Frontal cortex (tissue), 4 donors: ENCODE measurements around the gene ZHX3. TPM values are rescaled to one million over a fixed set of nuclear protein-coding genes. Genes with fewer than 3 reads are reported as not detected.
A peak's percentile ranks its signal among the peaks of the same experiment; 100 is the strongest.

Experiments used
- DNase-seq, 2 donors: peaks; one replicate each; pipeline ENCODE4 v3.0.0; 2012; ENCODE audit warnings: low spot score in 2 of 2
- FAIRE-seq: peaks from 2 replicates; lab custom pipeline; 2012; peaks lifted over from hg19 to GRCh38; lab: Jason Lieb, UNC
- total RNA-seq: library from RNA; depleted of rRNA; stranded (reverse); fragments of >200 nt; gene quantifications from one replicate; pipeline ENCODE4 v1.2.3, GENCODE V29; 2014
- donor health status: control.
- donor health status: control.
- donor health status: control.

The ZHX3 gene
- total RNA-seq, 1 donor from 2014 or later: 14.3 TPM

- DNase-seq: no peak
- no peak for FAIRE-seq
Observed at GRCh38 chr20:41356951-41357350, 39.4 kb upstream of the ZHX3 start.

- DNase-seq (no peak), FAIRE-seq (no peak)
Observed at GRCh38 chr20:41355598-41356203, 38.2 kb upstream of the ZHX3 start.

- DNase-seq: no peak
- FAIRE-seq: no peak
Observed at GRCh38 chr20:41355192-41355591, 37.7 kb upstream of the ZHX3 start.

- no peak for FAIRE-seq
Observed at GRCh38 chr20:41353530-41353929, 36.0 kb upstream of the ZHX3 start.

GRCh38 chr20:41352666-41353065 is 35.1 kb upstream of the ZHX3 start:
- no peak for FAIRE-seq
- DNase-seq: no peak

More at GRCh38 chr20:41353530-41353929, 36.0 kb upstream of the ZHX3 start:
- DNase-seq: no peak

GRCh38 chr20:41352106-41352505 is 34.6 kb upstream of the ZHX3 start:
- FAIRE-seq: no peak
- DNase-seq: no peak

- DNase-seq: no peak
- FAIRE-seq: no peak
Observed at GRCh38 chr20:41350408-41350962, 33.0 kb upstream of the ZHX3 start.

- FAIRE-seq (no peak), DNase-seq (no peak)
Observed at GRCh38 chr20:41349943-41350342, 32.4 kb upstream of the ZHX3 start.

GRCh38 chr20:41349266-41349665 is 31.7 kb upstream of the ZHX3 start:
- DNase-seq (no peak), FAIRE-seq (no peak)

- FAIRE-seq (no peak), DNase-seq (no peak)
Observed at GRCh38 chr20:41348430-41349172, 31.1 kb upstream of the ZHX3 start.

- no peak for FAIRE-seq
- no peak for DNase-seq
Observed at GRCh38 chr20:41347523-41348429, 30.2 kb upstream of the ZHX3 start.

GRCh38 chr20:41345729-41346067 is 28.2 kb upstream of the ZHX3 start:
- FAIRE-seq (no peak), DNase-seq (no peak)

- FAIRE-seq (no peak), DNase-seq (no peak)
Observed at GRCh38 chr20:41344938-41345728, 27.6 kb upstream of the ZHX3 start.

- no peak for DNase-seq
- FAIRE-seq: no peak
Observed at GRCh38 chr20:41344477-41344876, 26.9 kb upstream of the ZHX3 start.

- FAIRE-seq (no peak), DNase-seq (no peak)
Observed at GRCh38 chr20:41342474-41343464, 25.2 kb upstream of the ZHX3 start.

GRCh38 chr20:41340327-41341055 is 23.0 kb upstream of the ZHX3 start, which contains the start of gene LPIN3:
TSS of gene LPIN3 (plus strand) at chr20:41340821. CDS start at chr20:41345804, 4,983 bp downstream.
- no peak for FAIRE-seq
- DNase-seq: peak in 1 of 2 donors; percentile 80

- DNase-seq (peak; percentile 75 to 85), FAIRE-seq (no peak)
Observed at GRCh38 chr20:41339957-41340326, 22.4 kb upstream of the ZHX3 start.
